ENCODE measurements around the gene TBL1X. TPM values are rescaled to one million over a fixed set of nuclear protein-coding genes. Genes with fewer than 3 reads are reported as not detected.

TBL1X gene
- total and polyA plus RNA-seq, 8 donors: 4.7 to 53.1 (median 9.5) TPM

DNA sequence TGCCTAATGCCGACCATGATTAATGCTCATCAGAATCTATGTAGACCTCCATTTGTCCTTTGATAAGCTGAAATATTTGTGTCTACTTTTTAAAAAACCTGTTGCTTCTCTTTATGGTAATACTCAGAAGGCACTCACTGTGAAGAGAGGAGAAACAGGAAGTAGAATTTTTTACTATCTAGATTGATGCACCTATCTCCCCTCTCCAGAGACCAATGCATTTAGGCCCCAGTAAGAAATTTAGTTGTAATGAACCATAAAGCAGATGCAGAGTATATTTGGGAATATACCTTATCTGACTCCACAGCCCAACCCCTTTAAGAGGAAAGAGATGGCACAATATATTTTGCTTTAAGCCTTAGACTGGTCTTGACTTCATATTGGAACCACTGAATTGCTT is 11.1 kb downstream of the TBL1X start:
- 80 to 94% (median 85%) methylated on average over 1 of the region's 1 CpG for WGBS, 5 donors
- intact Hi-C loops (cut with DNase I; ENCODE audit: low total_unique reads): no loop called here
- DNase-seq: no peak

DNA sequence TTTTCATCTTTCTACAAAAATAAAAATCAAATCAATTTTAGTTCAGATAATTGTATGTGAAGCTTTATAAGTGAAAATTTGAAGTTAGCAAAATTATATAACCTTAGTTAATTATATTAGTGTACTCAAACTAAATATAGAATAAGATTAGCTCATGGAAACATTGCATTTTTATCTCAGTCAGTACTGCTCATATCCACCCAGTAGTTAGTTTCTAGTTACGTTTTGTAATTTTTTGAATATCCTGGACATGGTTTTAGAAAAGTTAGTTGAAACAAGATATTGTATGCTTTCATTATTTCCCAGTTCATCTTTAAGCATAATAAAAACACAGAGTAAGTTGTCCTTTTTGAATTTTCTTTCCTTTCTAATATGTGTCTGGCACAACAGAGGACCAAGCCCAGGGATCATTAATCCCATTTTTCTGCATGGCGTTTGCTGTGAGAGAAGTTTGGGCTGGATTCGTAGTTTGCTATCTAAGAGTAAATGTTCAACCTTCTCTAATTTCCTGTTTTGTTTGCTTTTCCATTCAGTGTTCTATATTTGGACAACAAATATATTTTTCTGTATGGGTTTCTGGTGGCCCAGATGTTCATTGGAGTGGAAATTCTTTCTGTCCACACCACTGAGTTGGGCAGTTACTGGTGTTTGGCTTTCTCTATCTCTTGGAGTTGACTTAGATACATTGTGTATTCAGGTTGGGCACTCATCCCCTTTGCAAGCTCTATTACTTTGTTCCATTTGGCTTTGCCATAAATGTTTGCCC is 12.1 kb downstream of the TBL1X start:
- 24 to 63% (median 35%) methylated on average over 3 of the region's 3 CpGs for WGBS, 5 donors

More for the DNA sequence above, 11.1 kb downstream of the TBL1X start:
- Histone ChIP-seq H3K27me3 (no peaks in the 10 kb centered on the region), H3K4me3 (no peak overlapping the region), H3K36me3 (no peaks in the 10 kb centered on the region), H3K9me3 (no peaks in the 10 kb centered on the region), H3K27ac (no peak overlapping the region), H3K4me1 (peaks cover 0 to 8% (median 0%) of the 10 kb centered on the region in 4 donors)
- TF ChIP-seq POLR2AphosphoS5 (IDR thresholded peaks at IDR 0.05) (no peak), EP300 (IDR thresholded peaks at IDR 0.05) (no peak), POLR2A (IDR thresholded peaks at IDR 0.05) (no peak)
- TF ChIP-seq, protein P1, sequence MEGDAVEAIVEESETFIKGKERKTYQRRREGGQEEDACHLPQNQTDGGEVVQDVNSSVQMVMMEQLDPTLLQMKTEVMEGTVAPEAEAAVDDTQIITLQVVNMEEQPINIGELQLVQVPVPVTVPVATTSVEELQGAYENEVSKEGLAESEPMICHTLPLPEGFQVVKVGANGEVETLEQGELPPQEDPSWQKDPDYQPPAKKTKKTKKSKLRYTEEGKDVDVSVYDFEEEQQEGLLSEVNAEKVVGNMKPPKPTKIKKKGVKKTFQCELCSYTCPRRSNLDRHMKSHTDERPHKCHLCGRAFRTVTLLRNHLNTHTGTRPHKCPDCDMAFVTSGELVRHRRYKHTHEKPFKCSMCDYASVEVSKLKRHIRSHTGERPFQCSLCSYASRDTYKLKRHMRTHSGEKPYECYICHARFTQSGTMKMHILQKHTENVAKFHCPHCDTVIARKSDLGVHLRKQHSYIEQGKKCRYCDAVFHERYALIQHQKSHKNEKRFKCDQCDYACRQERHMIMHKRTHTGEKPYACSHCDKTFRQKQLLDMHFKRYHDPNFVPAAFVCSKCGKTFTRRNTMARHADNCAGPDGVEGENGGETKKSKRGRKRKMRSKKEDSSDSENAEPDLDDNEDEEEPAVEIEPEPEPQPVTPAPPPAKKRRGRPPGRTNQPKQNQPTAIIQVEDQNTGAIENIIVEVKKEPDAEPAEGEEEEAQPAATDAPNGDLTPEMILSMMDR (IDR thresholded peaks at IDR 0.05): no peak

DNA sequence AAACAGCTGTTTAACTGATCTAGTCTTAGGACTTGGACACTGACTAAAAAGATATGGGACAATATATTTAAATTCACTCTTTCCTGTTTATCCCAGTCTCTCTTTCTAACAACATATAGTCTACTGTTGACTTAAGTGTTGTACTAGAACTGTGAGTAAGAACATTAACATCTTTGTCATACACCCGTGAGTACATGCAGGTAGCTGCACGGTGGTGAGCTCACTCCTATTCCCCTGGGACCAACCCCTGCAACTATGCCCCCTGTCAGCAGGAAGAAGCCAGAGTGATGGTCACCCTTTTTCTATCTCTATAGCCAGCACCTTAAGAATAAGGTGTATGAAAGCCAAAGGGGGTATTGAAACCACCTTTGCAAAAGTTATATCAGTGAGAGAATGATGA is 17.6 kb downstream of the TBL1X start:
- no peak overlapping the region for H3K27ac ChIP-seq
- intact Hi-C loops (cut with DNase I; ENCODE audit: low total_unique reads): no loop called here
- 50 to 85% (median 65%) methylated on average over 2 of the region's 2 CpGs for WGBS, 5 donors
- no peak for DNase-seq
- H3K9me3 ChIP-seq: no peaks in the 10 kb centered on the region
- H3K27me3 ChIP-seq: no peaks in the 10 kb centered on the region
- H3K4me1 ChIP-seq: peaks cover 0 to 8% (median 0%) of the 10 kb centered on the region in 4 donors
- H3K36me3 ChIP-seq: no peaks in the 10 kb centered on the region
- TF ChIP-seq, protein P1 (IDR thresholded peaks at IDR 0.05): no peak
- TF ChIP-seq POLR2AphosphoS5 (IDR thresholded peaks at IDR 0.05): no peak
- no peak for TF ChIP-seq EP300 (IDR thresholded peaks at IDR 0.05)
- TF ChIP-seq POLR2A (IDR thresholded peaks at IDR 0.05): no peak
- no peak overlapping the region for H3K4me3 ChIP-seq

More for the DNA sequence above, 12.1 kb downstream of the TBL1X start:
- Histone ChIP-seq H3K27ac (no peak overlapping the region), H3K4me1 (peaks cover 0 to 11% (median 0%) of the 10 kb centered on the region in 4 donors), H3K9me3 (no peaks in the 10 kb centered on the region), H3K4me3 (no peak overlapping the region), H3K36me3 (no peaks in the 10 kb centered on the region), H3K27me3 (no peaks in the 10 kb centered on the region)
- TF ChIP-seq, protein P1 (IDR thresholded peaks at IDR 0.05): no peak
- no peak for TF ChIP-seq POLR2AphosphoS5 (IDR thresholded peaks at IDR 0.05)
- no peak for DNase-seq
- intact Hi-C loops (cut with DNase I; ENCODE audit: low total_unique reads): no loop called here

DNA sequence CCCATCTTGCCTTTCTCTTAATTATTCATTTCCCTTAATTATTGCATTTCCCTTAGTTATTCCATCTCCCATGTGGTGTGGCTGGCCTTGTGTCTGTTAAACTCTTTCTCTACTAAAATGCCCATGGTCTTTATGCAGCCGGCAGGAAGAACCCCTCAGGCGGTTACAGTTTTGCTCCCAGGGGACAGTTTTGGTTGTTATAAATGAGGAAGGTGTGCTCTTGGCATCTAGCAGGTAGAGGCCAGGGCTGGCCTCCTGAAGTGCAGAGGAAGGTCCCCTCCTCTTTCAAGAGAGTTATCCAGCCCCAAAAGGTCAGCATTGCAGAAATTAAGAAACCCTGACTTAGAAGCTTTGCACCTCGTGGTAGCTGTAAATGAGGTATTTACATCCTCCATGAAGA is 18.0 kb downstream of the TBL1X start:
- Histone ChIP-seq H3K4me3 (no peak overlapping the region), H3K4me1 (peaks cover 0 to 7% (median 0%) of the 10 kb centered on the region in 4 donors), H3K9me3 (no peaks in the 10 kb centered on the region), H3K27ac (no peak overlapping the region), H3K36me3 (no peaks in the 10 kb centered on the region), H3K27me3 (no peaks in the 10 kb centered on the region)
- TF ChIP-seq EP300 (IDR thresholded peaks at IDR 0.05): no peak
- no peak for TF ChIP-seq POLR2AphosphoS5 (IDR thresholded peaks at IDR 0.05)
- no peak for TF ChIP-seq POLR2A (IDR thresholded peaks at IDR 0.05)
- TF ChIP-seq, protein P1 (IDR thresholded peaks at IDR 0.05): no peak
- intact Hi-C loops (cut with DNase I; ENCODE audit: low total_unique reads): no loop called here
- DNase-seq: no peak
- WGBS, 5 donors: 63 to 86% (median 83%) methylated on average over 3 of the region's 3 CpGs

Data from stomach (tissue), 9 donors.